Measurements from ENCODE around the gene TMEM37.

DNA sequence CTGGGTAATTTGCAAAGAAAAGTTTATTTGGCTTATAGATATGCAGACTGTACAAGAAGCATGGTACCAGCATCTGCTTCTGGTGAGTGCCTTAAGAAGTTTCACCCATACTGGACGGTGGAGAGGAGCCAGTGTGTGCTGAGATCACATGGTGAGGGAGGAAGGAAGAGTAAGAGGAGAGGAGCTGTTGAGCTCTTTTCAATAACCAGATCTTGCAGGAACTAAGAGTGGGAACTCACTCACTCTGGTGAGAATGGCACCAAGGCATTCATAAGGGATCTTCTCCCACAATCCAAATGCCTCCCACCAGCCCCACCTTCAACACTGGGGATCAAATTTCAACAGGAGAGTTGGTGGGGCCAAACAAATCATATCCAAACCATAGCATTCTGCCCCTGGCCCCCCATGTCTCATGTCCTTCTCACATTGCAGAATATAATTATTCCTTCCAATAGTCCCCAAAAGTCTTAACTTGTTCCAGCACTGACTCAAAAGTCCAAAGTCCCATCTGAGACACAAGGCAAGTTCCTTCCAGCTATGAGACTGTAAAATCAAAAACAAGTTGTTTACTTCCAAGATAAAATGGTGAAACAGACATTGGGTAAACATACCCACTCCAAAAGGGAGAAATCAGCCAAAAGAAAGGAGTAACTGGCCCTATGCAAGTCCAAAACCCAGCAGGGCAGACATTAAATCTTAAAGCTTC, 11.7 kb upstream of the TMEM37 start:
- TF ChIP-seq ZFP36 (IDR thresholded peaks at IDR 0.05; ENCODE audit: low read depth, low read length, partially characterized antibody): no peak
- TF ChIP-seq CHD2 (IDR thresholded peaks at IDR 0.05; ENCODE audit: low read depth, low read length): no peak
- TF ChIP-seq, protein P1, sequence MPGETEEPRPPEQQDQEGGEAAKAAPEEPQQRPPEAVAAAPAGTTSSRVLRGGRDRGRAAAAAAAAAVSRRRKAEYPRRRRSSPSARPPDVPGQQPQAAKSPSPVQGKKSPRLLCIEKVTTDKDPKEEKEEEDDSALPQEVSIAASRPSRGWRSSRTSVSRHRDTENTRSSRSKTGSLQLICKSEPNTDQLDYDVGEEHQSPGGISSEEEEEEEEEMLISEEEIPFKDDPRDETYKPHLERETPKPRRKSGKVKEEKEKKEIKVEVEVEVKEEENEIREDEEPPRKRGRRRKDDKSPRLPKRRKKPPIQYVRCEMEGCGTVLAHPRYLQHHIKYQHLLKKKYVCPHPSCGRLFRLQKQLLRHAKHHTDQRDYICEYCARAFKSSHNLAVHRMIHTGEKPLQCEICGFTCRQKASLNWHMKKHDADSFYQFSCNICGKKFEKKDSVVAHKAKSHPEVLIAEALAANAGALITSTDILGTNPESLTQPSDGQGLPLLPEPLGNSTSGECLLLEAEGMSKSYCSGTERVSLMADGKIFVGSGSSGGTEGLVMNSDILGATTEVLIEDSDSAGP (CRISPR knock-in tag; IDR thresholded peaks at IDR 0.05): no peak
- no peak for TF ChIP-seq CHD4 (IDR thresholded peaks at IDR 0.05; ENCODE audit: insufficient read depth, insufficient replicate concordance, low read depth, low read length, poor library complexity, severe bottlenecking)
- no peak for TF ChIP-seq ZNF197 (CRISPR knock-in tag; IDR thresholded peaks at IDR 0.05; ENCODE audit: low read depth)

Measured in K562 (cell line).